Endothelial cell of umbilical vein (primary cell): ENCODE data around the gene L2HGDH.

ENCODE experiments used
- FOS ChIP-seq: IDR thresholded peaks from 2 replicates; pipeline ENCODE4 v1.6.1; 2011; ENCODE audit warnings: mild to moderate bottlenecking, low read length, moderate library complexity, borderline replicate concordance; ENCODE audit not compliant: insufficient read depth
- JUN ChIP-seq: IDR thresholded peaks from 2 replicates; pipeline ENCODE4 v1.6.1; 2011; ENCODE audit warnings: borderline replicate concordance, low read depth; ENCODE audit not compliant: insufficient read length, insufficient read depth
- MYC ChIP-seq: IDR thresholded peaks from one replicate; pipeline ENCODE4 v1.6.1; 2011; ENCODE audit warnings: mild to moderate bottlenecking, low read depth, low read length
- POLR2A ChIP-seq: IDR thresholded peaks from 2 replicates; pipeline ENCODE4 v1.6.1; 2012; ENCODE audit warnings: low read depth, mild to moderate bottlenecking, control low read depth, low read length
- POLR2AphosphoS5 ChIP-seq: IDR thresholded peaks from 2 replicates; pipeline ENCODE4 v1.6.1; 2012; ENCODE audit warnings: low read depth, mild to moderate bottlenecking, control low read depth, low read length, moderate library complexity; ENCODE audit not compliant: insufficient read depth
- TF ChIP-seq, protein P1 (sequence below), 2 donors: IDR thresholded peaks; 1 replicate in 1 of 2; 2 replicates in 1 of 2; pipeline ENCODE4 v1.5.1; 2011; ENCODE audit warnings: low read length in 2 of 2, mild to moderate bottlenecking in 2 of 2, moderate library complexity in 2 of 2, control low read depth in 1 of 2, inconsistent platforms in 1 of 2, low read depth in 1 of 2; ENCODE audit not compliant: insufficient read depth in 1 of 2; ENCODE audit errors: extremely low read depth in 1 of 2
- TF ChIP-seq, protein P2 (sequence below): IDR thresholded peaks from 2 replicates; pipeline ENCODE4 v1.6.1; 2011; ENCODE audit not compliant: insufficient read depth, insufficient read length

DNA sequence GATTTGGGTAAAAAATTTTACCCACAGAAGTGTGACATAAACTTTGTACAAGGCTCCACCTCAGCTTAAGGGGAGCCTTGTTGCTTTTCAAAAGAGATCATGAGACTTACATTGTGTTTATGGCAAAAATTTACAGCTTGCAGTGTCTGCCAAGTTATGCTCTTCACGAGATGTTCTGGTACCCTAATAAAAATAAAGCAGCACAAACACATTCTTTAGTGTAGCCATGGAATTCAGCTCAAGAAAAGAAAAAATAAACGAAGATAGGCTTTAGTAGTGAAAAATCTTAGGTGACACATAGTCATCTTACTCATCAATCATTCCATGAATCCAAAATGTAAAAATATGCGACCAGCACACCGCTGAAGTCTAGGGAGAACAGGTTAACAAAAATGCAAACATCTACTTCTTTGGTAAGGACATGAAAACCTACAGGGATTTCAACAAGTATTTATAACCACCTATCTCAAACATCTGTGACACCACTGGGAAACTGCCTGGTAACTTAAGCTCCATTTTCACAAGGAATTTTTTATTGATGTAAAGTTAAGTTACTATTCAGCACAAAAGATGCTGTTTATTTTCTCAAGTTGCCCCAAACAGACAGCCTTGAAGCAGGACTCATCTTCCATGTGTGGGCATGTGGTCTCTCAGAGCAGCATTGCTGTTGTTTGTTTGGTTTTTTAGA lies 33.0 kb upstream of the L2HGDH start:
- TF ChIP-seq POLR2A: no peak
- TF ChIP-seq, protein P1, sequence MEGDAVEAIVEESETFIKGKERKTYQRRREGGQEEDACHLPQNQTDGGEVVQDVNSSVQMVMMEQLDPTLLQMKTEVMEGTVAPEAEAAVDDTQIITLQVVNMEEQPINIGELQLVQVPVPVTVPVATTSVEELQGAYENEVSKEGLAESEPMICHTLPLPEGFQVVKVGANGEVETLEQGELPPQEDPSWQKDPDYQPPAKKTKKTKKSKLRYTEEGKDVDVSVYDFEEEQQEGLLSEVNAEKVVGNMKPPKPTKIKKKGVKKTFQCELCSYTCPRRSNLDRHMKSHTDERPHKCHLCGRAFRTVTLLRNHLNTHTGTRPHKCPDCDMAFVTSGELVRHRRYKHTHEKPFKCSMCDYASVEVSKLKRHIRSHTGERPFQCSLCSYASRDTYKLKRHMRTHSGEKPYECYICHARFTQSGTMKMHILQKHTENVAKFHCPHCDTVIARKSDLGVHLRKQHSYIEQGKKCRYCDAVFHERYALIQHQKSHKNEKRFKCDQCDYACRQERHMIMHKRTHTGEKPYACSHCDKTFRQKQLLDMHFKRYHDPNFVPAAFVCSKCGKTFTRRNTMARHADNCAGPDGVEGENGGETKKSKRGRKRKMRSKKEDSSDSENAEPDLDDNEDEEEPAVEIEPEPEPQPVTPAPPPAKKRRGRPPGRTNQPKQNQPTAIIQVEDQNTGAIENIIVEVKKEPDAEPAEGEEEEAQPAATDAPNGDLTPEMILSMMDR (IDR thresholded peaks at IDR 0.05; ENCODE audit: extremely low read depth in 1 of 2, insufficient read depth in 1 of 2, low read depth in 1 of 2, low read length in 2 of 2): no peak
- TF ChIP-seq, protein P2, sequence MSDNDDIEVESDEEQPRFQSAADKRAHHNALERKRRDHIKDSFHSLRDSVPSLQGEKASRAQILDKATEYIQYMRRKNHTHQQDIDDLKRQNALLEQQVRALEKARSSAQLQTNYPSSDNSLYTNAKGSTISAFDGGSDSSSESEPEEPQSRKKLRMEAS: no peak
- TF ChIP-seq MYC: no peak
- TF ChIP-seq POLR2AphosphoS5: no peak
- TF ChIP-seq FOS: no peak
- TF ChIP-seq JUN: no peak
